Measurements from ENCODE around the gene MAVS.

MAVS gene

DNA sequence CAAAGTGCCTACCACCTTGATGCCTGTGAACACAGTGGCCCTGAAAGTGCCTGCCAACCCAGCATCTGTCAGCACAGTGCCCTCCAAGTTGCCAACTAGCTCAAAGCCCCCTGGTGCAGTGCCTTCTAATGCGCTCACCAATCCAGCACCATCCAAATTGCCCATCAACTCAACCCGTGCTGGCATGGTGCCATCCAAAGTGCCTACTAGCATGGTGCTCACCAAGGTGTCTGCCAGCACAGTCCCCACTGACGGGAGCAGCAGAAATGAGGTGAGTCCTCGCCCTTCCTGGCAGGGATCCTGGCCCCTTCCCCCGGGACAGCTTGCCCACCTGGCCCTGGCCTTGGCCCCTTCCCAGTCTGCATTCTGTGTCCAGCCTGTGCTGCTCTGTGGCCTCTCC is 17.9 kb downstream of the MAVS start:
- no peak overlapping the region for H3K4me3 ChIP-seq (ENCODE audit: low read depth, low read length)

GRCh38 chr20:3865152-3865886 is 18.7 kb downstream of the MAVS start:
- TF ChIP-seq, protein P1, sequence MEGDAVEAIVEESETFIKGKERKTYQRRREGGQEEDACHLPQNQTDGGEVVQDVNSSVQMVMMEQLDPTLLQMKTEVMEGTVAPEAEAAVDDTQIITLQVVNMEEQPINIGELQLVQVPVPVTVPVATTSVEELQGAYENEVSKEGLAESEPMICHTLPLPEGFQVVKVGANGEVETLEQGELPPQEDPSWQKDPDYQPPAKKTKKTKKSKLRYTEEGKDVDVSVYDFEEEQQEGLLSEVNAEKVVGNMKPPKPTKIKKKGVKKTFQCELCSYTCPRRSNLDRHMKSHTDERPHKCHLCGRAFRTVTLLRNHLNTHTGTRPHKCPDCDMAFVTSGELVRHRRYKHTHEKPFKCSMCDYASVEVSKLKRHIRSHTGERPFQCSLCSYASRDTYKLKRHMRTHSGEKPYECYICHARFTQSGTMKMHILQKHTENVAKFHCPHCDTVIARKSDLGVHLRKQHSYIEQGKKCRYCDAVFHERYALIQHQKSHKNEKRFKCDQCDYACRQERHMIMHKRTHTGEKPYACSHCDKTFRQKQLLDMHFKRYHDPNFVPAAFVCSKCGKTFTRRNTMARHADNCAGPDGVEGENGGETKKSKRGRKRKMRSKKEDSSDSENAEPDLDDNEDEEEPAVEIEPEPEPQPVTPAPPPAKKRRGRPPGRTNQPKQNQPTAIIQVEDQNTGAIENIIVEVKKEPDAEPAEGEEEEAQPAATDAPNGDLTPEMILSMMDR (IDR thresholded peaks at IDR 0.05; ENCODE audit: borderline replicate concordance, insufficient read depth, low read depth, low read length), result no peak

More for the DNA sequence above, 17.9 kb downstream of the MAVS start:
- TF ChIP-seq, protein P1 (IDR thresholded peaks at IDR 0.05; ENCODE audit: borderline replicate concordance, insufficient read depth, low read depth, low read length), result no peak

DNA sequence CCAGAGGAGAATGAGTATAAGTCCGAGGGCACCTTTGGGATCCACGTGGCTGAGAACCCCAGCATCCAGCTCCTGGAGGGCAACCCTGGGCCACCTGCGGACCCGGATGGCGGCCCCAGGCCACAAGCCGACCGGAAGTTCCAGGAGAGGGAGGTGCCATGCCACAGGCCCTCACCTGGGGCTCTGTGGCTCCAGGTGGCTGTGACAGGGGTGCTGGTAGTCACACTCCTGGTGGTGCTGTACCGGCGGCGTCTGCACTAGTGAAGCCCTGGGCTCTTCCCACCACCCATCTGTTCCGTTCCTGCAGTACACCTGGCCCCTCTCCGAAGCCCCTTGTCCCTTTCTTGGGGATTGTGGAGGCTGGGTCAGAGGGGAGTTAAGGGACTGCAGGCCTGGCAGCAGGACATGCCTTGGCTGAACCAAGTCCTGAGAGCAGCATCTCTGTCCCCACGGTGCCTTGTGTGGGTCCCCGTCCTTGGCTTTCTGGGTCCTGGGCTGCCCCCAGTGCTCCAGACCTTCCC is 19.3 kb downstream of the MAVS start:
- no peak overlapping the region for H3K4me3 ChIP-seq (ENCODE audit: low read depth, low read length)
- TF ChIP-seq, protein P1 (IDR thresholded peaks at IDR 0.05; ENCODE audit: borderline replicate concordance, insufficient read depth, low read depth, low read length), result no peak

More at GRCh38 chr20:3865152-3865886, 18.7 kb downstream of the MAVS start:
- H3K4me3 ChIP-seq (ENCODE audit: low read depth, low read length), result no peak overlapping the region

DNA sequence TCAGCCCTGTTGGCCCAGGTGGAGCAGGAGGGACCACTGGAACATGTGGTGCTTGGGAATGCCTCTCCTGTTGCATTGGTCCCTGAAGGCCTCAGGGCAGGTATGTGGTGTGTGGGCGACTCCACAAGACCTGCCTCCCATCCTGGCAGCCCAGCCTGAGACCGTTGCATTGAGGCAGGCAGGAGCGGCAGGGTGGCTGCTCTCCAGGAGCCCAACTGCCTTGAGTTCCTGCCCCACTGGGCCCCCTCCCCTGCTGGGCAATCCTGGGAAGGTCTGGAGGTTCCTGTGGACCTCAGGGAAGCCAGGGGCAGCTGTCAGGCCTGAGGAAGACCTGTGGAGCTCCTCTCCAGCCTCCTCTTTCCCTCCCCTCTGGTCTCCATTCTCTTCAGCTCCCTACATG is 19.8 kb downstream of the MAVS start:
- no peak overlapping the region for H3K4me3 ChIP-seq (ENCODE audit: low read depth, low read length)
- TF ChIP-seq, protein P1 (IDR thresholded peaks at IDR 0.05; ENCODE audit: borderline replicate concordance, insufficient read depth, low read depth, low read length), result no peak

DNA sequence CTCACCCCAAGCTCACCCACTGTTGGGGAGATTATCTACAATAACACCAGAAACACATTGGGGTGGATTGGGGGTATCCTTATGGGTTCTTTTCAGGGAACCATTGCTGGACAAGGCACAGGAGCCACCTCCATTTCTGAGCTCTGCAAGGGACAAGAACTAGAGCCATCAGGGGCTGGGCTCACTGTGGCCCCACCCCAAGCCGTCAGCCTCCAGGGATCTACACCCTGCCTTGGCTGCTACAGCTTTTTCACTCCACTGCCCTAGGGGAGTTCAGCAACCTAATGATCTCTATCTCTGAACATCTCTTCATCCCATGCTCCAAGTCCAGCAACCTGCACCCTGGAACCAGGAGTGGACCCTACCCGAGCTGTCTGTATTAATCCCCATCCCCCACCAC is 21.2 kb downstream of the MAVS start:
- TF ChIP-seq, protein P1 (IDR thresholded peaks at IDR 0.05; ENCODE audit: borderline replicate concordance, insufficient read depth, low read depth, low read length), result no peak
- H3K4me3 ChIP-seq (ENCODE audit: low read depth, low read length), result no peak overlapping the region

- no peak overlapping the region for H3K4me3 ChIP-seq (ENCODE audit: low read depth, low read length)
- TF ChIP-seq, protein P1 (IDR thresholded peaks at IDR 0.05; ENCODE audit: borderline replicate concordance, insufficient read depth, low read depth, low read length), result no peak
Observed at GRCh38 chr20:3869839-3870634, 23.4 kb downstream of the MAVS start.

Measured in GM12875 (cell line).